ENCODE measurements around the gene AMPD3. TPM values are rescaled to one million over a fixed set of nuclear protein-coding genes. Genes with fewer than 3 reads are reported as not detected.

AMPD3 gene
- total and polyA plus RNA-seq, 2 of the 13 experiments (the other 11 are each of a cell fraction or from before 2014, with no cell fraction given) = 0.33 to 2.3 TPM

- no peak for FAIRE-seq
- intact Hi-C loops (cut with micrococcal nuclease; ENCODE audit: unreplicated experiment) = no loop called here
These were observed 89.7 kb downstream of the AMPD3 start for GRCh38 chr11:10544491-10545465.

More at GRCh38 chr11:10544491-10545465, 89.7 kb downstream of the AMPD3 start:
- Histone ChIP-seq H3K27ac (ENCODE audit: extremely low read length, insufficient read depth, low read length) (no peak overlapping the region), H4K20me1 (ENCODE audit: insufficient read depth, low read length) (no peaks in the 10 kb centered on the region), H3K4me3 (replicated peaks in 1 of 3; ENCODE audit: insufficient read depth in 1 of 3, low read depth in 2 of 3, low read length in 3 of 3) (no peak overlapping the region), H3K4me2 (ENCODE audit: low read depth, low read length) (no peak overlapping the region), H3K9me3 (ENCODE audit: low read length) (no peaks in the 10 kb centered on the region), H3K36me3 (replicated peaks in 1 of 2; ENCODE audit: control insufficient read depth in 1 of 2, insufficient read depth in 2 of 2, low read length in 2 of 2) (no peaks in the 10 kb centered on the region), H3K9ac (ENCODE audit: insufficient read depth, low read depth, low read length) (no peak overlapping the region), H2AFZ (ENCODE audit: low read length) (no peak overlapping the region), H3K79me2 (ENCODE audit: insufficient read depth, low read length) (no peaks in the 10 kb centered on the region), H3K4me1 (ENCODE audit: insufficient read depth, low read length) (peaks cover 10% of the 10 kb centered on the region), H3K27me3 (ENCODE audit: control insufficient read depth in 1 of 2, insufficient read depth in 2 of 2, low read length in 2 of 2) (no peaks in the 10 kb centered on the region; a peak in 1 of 5 replicates)
- ATAC-seq = no peak
- in situ Hi-C loops (cut with HindIII; ENCODE audit: extremely low pct_ligation_motif_present, low pct_unique_long_range_greater_than_20kb) = no loop called here
- no TSS peak for BruUV-seq (replicated peaks)
- WGBS (ENCODE audit: low lambda C conversion rate) = 2% methylated on average over 4 of the region's 7 CpGs
- POLR2A ChIA-PET = no interaction called here
- TF ChIP-seq HNRNPL (IDR thresholded peaks at IDR 0.05; ENCODE audit: low read depth, low read length) (0 out of 2 replicates have a peak, but pooled peaks have one; percentile 53), NPAS2 (CRISPR knock-in tag; IDR thresholded peaks at IDR 0.05; ENCODE audit: borderline replicate concordance) (no peak), HNF1A (IDR thresholded peaks at IDR 0.05; ENCODE audit: low read depth) (no peak), HNF1A (CRISPR knock-in tag; IDR thresholded peaks at IDR 0.05; ENCODE audit: borderline replicate concordance) (no peak)
- DNase-seq (ENCODE audit: low spot score) = no peak
- CTCF ChIA-PET (ENCODE audit: low intra/inter-chr PET ratio, low total read pairs) = no interaction called here

Data from HepG2 (cell line).